Endodermal cell (in vitro differentiated cells): ENCODE measurements around the gene AFF3. TPM values are rescaled to one million over a fixed set of nuclear protein-coding genes. Genes with fewer than 3 reads are reported as not detected.
A peak's percentile ranks its signal among the peaks of the same experiment; 100 is the strongest.

ENCODE experiments used
- DNase-seq: peaks from one replicate; pipeline ENCODE4 v3.0.0-alpha.2; 2017
- H3K27ac ChIP-seq: 2 replicates; pipeline ENCODE4 v1.5.1; 2013; ENCODE audit warnings: mild to moderate bottlenecking, low read depth, low read length, moderate library complexity
- H3K27me3 ChIP-seq: 2 replicates; pipeline ENCODE4 v1.6.1; 2013; ENCODE audit warnings: mild to moderate bottlenecking, low read length, moderate library complexity; ENCODE audit not compliant: insufficient read depth, control insufficient read depth, poor library complexity, severe bottlenecking
- H3K36me3 ChIP-seq: 2 replicates; pipeline ENCODE4 v1.7.0; 2013; ENCODE audit warnings: mild to moderate bottlenecking, low read length, moderate library complexity; ENCODE audit not compliant: control insufficient read depth, insufficient read depth
- H3K4me1 ChIP-seq: one replicate; pipeline ENCODE4 v1.7.0; 2013; ENCODE audit warnings: low read length; ENCODE audit not compliant: control insufficient read depth, insufficient read depth
- H3K4me3 ChIP-seq: 2 replicates; pipeline ENCODE4 v1.5.1; 2013; ENCODE audit warnings: mild to moderate bottlenecking, low read length, moderate library complexity
- H3K9ac ChIP-seq: 2 replicates; pipeline ENCODE4 v1.6.1; 2013; ENCODE audit warnings: mild to moderate bottlenecking, low read length, moderate library complexity; ENCODE audit not compliant: poor library complexity, severe bottlenecking; ENCODE audit errors: extremely low read depth
- H3K9me3 ChIP-seq: 2 replicates; pipeline ENCODE4 v1.6.1; 2013; ENCODE audit warnings: mild to moderate bottlenecking, low read length, moderate library complexity; ENCODE audit not compliant: control insufficient read depth
- H3K27ac Mint-ChIP-seq: 2 replicates; pipeline ENCODE4 v1.8.0; 2020; ENCODE audit warnings: mixed read lengths
- H3K27me3 Mint-ChIP-seq: 2 replicates; pipeline ENCODE4 v1.8.0; 2021; ENCODE audit warnings: mild to moderate bottlenecking, mixed read lengths; ENCODE audit not compliant: insufficient read depth
- H3K36me3 Mint-ChIP-seq: 2 replicates; pipeline ENCODE4 v1.8.0; 2020; ENCODE audit warnings: low read depth, mixed read lengths
- H3K4me1 Mint-ChIP-seq: 2 replicates; pipeline ENCODE4 v1.8.0; 2020; ENCODE audit warnings: mixed read lengths
- H3K4me3 Mint-ChIP-seq: 2 replicates; pipeline ENCODE4 v1.8.0; 2020; ENCODE audit warnings: mild to moderate bottlenecking, moderate library complexity, mixed read lengths
- H3K9me3 Mint-ChIP-seq: 2 replicates; pipeline ENCODE4 v1.8.0; 2020; ENCODE audit warnings: mild to moderate bottlenecking, mixed read lengths
- CTCF ChIP-seq: fragments of 200-600 bp; sonication (generic); conservative IDR thresholded peaks from 2 replicates; pipeline ENCODE4 v1.5.0; 2021; ENCODE audit warnings: antibody characterized with exemption, mild to moderate bottlenecking
- WGBS, 2 experiments: methylation state at CpG; one replicate each; pipeline versions ENCODE4 v1.1.5 to v1.1.7; 2013; ENCODE audit warnings: missing lambda C conversion rate in 2 of 2, mixed read lengths in 1 of 2; ENCODE audit not compliant: insufficient coverage in 1 of 2, insufficient read length in 1 of 2; 5-methylcytosine and 5-hydroxymethylcytosine counted together
- total RNA-seq, 2 donors: library from RNA; stranded (reverse); fragmentation: NEBNext Ultra II Directional in 1 of 2; extraction: Animal tissue kit (Norgen Biotek cat#: 25700) in 1 of 2; gene quantifications; 2 replicates in 1 of 2; 3 replicates in 1 of 2; pipeline ENCODE4 v1.2.1, GENCODE V29; 2021

Gene AFF3
- total RNA-seq, 2 donors from 2014 or later: 0.62 to 0.73 TPM

GRCh38 chr2:99891428-99891780 lies 251.0 kb downstream of the AFF3 start:
- no peak overlapping the region for H3K27ac ChIP-seq
- peaks cover 8% of the 10 kb centered on the region for H3K4me1 Mint-ChIP-seq
- H3K9me3 ChIP-seq: no peaks in the 10 kb centered on the region
- H3K27ac Mint-ChIP-seq: no peak overlapping the region
- H3K9me3 Mint-ChIP-seq: no peaks in the 10 kb centered on the region
- H3K4me1 ChIP-seq: no peaks in the 10 kb centered on the region
- no peak for TF ChIP-seq CTCF
- no peak overlapping the region for H3K4me3 Mint-ChIP-seq
- 93 to 95% methylated on average over 4 to 7 of the region's 7 CpGs for WGBS, 2 experiments
- DNase-seq: no peak
- H3K36me3 Mint-ChIP-seq: no peaks in the 10 kb centered on the region
- no peak overlapping the region for H3K9ac ChIP-seq
- H3K27me3 ChIP-seq: no peaks in the 10 kb centered on the region
- H3K36me3 ChIP-seq: no peaks in the 10 kb centered on the region
- no peak overlapping the region for H3K4me3 ChIP-seq
- H3K27me3 Mint-ChIP-seq: no peaks in the 10 kb centered on the region

DNA sequence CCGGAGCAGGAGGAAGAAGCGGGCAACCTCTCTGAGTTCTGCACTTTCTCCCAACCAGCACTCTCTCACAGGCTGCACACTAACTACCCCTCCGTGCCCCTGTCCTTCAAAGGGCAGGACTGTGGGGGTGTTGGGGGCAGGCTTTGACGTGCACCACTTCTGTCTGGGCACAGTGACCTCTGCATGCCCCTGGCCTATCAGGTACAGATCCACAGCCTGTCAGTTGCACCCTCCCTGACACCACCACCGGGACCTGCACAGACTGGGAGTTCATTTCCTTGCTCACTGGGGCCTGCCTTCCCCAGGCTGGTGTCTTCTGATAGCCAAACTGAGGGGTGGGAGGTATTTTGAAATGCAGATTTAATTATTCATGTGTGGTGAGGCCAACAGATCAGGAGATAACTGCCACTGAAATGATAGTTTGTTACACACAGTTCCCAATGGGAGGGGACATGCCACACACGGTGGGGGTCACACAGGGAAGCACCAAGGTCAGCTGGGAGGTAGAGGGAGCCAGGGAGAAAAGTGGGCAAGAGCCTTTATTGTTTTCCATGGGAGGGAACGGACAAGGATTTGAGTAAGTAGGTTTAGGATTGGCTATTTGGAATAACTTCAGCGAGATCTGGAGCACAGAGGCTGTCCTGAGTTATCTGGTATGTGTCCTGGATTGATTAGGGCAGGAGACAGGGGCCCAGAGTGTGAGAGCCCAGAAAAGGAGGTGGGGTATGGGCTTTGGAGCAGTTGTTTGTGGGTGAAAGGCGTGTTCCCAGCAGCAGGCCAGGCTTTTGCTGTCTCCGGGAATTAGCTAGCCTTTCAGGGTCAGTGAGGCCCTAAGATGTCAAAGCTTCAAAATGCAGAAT lies 251.6 kb downstream of the AFF3 start:
- Histone ChIP-seq H3K4me3 (no peak overlapping the region), H3K9me3 (no peaks in the 10 kb centered on the region), H3K36me3 (no peaks in the 10 kb centered on the region), H3K9ac (no peak overlapping the region), H3K27ac (peak overlapping the region; percentile 55), H3K4me1 (no peaks in the 10 kb centered on the region), H3K27me3 (no peaks in the 10 kb centered on the region)
- Mint-ChIP-seq H3K27ac (no peak overlapping the region), H3K4me1 (peaks cover 8% of the 10 kb centered on the region), H3K4me3 (no peak overlapping the region), H3K27me3 (no peaks in the 10 kb centered on the region), H3K36me3 (no peaks in the 10 kb centered on the region), H3K9me3 (no peaks in the 10 kb centered on the region)
- 54 to 71% methylated on average over 3 to 10 of the region's 10 CpGs for WGBS, 2 experiments
- no peak for DNase-seq
- no peak for TF ChIP-seq CTCF

DNA sequence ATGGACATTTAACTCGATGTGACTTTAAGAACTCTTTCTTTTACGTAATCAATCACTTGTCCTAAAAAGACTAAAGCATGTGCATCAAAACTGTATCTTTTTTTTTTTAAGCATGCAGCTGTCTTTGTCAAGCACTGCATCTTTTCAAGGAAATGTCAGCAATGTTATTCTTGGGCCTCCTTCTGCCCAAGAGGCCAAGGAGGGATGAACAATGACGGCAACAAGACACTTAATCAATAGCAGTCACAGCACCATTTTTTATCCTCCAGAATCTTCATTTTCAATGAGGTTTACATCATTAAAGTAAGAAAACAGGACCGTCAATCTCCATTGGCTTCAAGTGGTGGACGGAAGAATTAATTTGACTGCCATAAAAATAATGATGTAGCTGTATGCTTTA lies 253.8 kb downstream of the AFF3 start:
- no peaks in the 10 kb centered on the region for H3K4me1 ChIP-seq

More for the DNA sequence above, 253.8 kb downstream of the AFF3 start:
- H3K9me3 Mint-ChIP-seq: no peaks in the 10 kb centered on the region
- Histone ChIP-seq H3K27me3 (no peaks in the 10 kb centered on the region), H3K9me3 (no peaks in the 10 kb centered on the region), H3K4me3 (no peak overlapping the region), H3K27ac (peak overlapping the region; percentile 22), H3K9ac (no peak overlapping the region), H3K36me3 (no peaks in the 10 kb centered on the region)
- H3K4me3 Mint-ChIP-seq: no peak overlapping the region
- no peak overlapping the region for H3K27ac Mint-ChIP-seq
- peaks cover 10% of the 10 kb centered on the region for H3K4me1 Mint-ChIP-seq
- no peak for DNase-seq
- 72 to 73% methylated on average over 2 to 5 of the region's 5 CpGs for WGBS, 2 experiments
- H3K27me3 Mint-ChIP-seq: no peaks in the 10 kb centered on the region
- no peak for TF ChIP-seq CTCF
- H3K36me3 Mint-ChIP-seq: no peaks in the 10 kb centered on the region
